ENCODE data around the gene HOTAIR.

HOTAIR gene

DNA sequence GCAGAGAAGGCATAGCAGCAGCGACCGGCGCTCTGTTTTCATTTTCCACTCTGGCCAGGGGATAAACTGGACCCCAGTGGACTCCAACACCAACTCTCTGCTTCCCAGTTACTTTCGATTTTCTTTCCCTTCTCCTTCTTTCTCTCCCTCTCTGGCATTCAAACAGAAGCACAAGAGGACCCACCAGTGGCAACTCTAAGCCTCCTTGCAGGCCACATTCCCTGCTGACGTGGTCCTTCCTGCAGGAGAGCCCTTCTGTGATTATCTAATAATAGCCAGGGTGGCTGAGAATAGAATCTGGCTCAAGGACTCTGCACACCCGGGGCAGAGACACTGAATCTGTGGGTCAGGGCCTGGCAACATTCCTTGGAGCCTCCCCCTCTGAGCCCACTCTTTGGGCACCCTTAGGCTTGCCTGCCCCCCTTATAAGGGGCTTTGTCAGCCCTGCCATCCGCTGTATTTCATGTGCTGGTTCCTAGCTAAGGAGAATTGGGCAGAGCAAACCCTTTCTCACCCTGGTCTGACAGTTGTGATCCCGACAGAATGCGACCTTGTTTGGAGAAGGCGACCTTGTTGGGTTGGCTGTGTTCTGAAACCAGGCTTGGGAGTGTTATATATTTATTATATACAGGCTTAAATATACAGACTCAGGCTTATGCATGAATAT lies 45.3 kb upstream of the HOTAIR start:
- no peak for DNase-seq (ENCODE audit: low read depth)
- TF ChIP-seq, protein P1, sequence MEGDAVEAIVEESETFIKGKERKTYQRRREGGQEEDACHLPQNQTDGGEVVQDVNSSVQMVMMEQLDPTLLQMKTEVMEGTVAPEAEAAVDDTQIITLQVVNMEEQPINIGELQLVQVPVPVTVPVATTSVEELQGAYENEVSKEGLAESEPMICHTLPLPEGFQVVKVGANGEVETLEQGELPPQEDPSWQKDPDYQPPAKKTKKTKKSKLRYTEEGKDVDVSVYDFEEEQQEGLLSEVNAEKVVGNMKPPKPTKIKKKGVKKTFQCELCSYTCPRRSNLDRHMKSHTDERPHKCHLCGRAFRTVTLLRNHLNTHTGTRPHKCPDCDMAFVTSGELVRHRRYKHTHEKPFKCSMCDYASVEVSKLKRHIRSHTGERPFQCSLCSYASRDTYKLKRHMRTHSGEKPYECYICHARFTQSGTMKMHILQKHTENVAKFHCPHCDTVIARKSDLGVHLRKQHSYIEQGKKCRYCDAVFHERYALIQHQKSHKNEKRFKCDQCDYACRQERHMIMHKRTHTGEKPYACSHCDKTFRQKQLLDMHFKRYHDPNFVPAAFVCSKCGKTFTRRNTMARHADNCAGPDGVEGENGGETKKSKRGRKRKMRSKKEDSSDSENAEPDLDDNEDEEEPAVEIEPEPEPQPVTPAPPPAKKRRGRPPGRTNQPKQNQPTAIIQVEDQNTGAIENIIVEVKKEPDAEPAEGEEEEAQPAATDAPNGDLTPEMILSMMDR (IDR thresholded peaks at IDR 0.05; ENCODE audit: insufficient read depth, low read depth, low read length, missing control alignments) = no peak
- no peak overlapping the region for H3K4me3 ChIP-seq (ENCODE audit: low read length)

GRCh38 chr12:54019091-54019811 lies 44.5 kb upstream of the HOTAIR start:
- DNase-seq (ENCODE audit: low read depth) = no peak
- no peak overlapping the region for H3K4me3 ChIP-seq (ENCODE audit: low read length)
- TF ChIP-seq, protein P1 (IDR thresholded peaks at IDR 0.05; ENCODE audit: insufficient read depth, low read depth, low read length, missing control alignments) = no peak

- H3K4me3 ChIP-seq (ENCODE audit: low read length) = peak overlapping the region; percentile 41
- DNase-seq (ENCODE audit: low read depth) = no peak
- TF ChIP-seq, protein P1 (IDR thresholded peaks at IDR 0.05; ENCODE audit: insufficient read depth, low read depth, low read length, missing control alignments) = no peak
These were observed 43.8 kb upstream of the HOTAIR start for GRCh38 chr12:54018468-54018984.

- peak; percentile 44 for DNase-seq (ENCODE audit: low read depth)
- peak overlapping the region; percentile 41 for H3K4me3 ChIP-seq (ENCODE audit: low read length)
- TF ChIP-seq, protein P1 (IDR thresholded peaks at IDR 0.05; ENCODE audit: insufficient read depth, low read depth, low read length, missing control alignments) = no peak
These were observed 43.2 kb upstream of the HOTAIR start for GRCh38 chr12:54017878-54018467.

DNA sequence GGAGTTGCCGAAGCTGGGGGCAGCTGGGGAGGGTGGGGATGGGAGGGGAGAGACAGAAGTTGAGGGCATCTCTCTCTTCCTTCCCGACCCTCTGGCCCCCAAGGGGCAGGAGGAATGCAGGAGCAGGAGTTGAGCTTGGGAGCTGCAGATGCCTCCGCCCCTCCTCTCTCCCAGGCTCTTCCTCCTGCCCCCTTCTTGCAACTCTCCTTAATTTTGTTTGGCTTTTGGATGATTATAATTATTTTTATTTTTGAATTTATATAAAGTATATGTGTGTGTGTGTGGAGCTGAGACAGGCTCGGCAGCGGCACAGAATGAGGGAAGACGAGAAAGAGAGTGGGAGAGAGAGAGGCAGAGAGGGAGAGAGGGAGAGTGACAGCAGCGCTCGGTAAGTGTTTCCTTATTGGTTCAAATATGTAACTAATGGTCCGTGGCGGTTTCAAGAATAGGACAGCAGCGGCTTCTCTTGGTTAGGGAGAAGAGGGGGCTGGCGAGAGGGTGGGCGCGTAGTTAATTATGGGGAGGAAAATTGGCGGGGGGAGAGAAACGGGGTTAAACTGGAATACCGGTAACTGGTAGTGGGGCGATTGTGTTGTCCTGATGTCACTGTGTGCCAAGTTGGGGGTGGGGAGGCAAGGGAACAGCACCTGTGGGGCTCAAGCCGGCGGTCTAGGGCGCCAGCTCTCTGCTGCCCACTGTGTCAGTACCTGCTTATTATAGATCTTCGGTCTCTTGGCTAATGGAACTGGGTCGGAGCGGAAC lies 42.5 kb upstream of the HOTAIR start:
- TF ChIP-seq, protein P1 (IDR thresholded peaks at IDR 0.05; ENCODE audit: insufficient read depth, low read depth, low read length, missing control alignments) = no peak
- H3K4me3 ChIP-seq (ENCODE audit: low read length) = peak overlapping the region; percentile 41
- DNase-seq (ENCODE audit: low read depth) = no peak

GRCh38 chr12:54016478-54016964 lies 41.8 kb upstream of the HOTAIR start:
- DNase-seq (ENCODE audit: low read depth) = no peak
- TF ChIP-seq, protein P1 (IDR thresholded peaks at IDR 0.05; ENCODE audit: insufficient read depth, low read depth, low read length, missing control alignments) = no peak
- H3K4me3 ChIP-seq (ENCODE audit: low read length) = no peak overlapping the region
